HEK293 (cell line): ENCODE results near the gene THSD4.
A peak's percentile ranks its signal among the peaks of the same experiment; 100 is the strongest.

Experiments
- CTCF ChIA-PET: fragments of 350-600 bp; formaldehyde crosslinking; extraction: SDS; loops from one replicate; lab custom pipeline; 2021; ENCODE audit warnings: antibody characterized with exemption; lab: Yijun Ruan, JAX
- POLR2A ChIA-PET: fragments of 300-600 bp; formaldehyde crosslinking; extraction: SDS; loops from one replicate; lab custom pipeline; 2020; ENCODE audit warnings: antibody characterized with exemption, inconsistent platforms; lab: Yijun Ruan, JAX
- H3K27ac ChIP-seq: fragments of 200-500 bp; sonication (Bioruptor generic); 2 replicates; pipeline ENCODE4 v1.5.1; 2014; ENCODE audit warnings: low read depth, low read length, control low read depth, inconsistent platforms; ENCODE audit errors: extremely low read depth
- H3K36me3 ChIP-seq, 2 experiments: fragments of 200-500 bp in 1 of 2; sonication (Bioruptor generic) in 1 of 2; 1 replicate in 1 of 2; 2 replicates in 1 of 2; pipeline ENCODE4 v1.5.1; 2014 to 2017; ENCODE audit warnings: inconsistent platforms in 2 of 2, low read length in 2 of 2; ENCODE audit not compliant: control insufficient read depth in 2 of 2, insufficient read depth in 1 of 2
- H3K4me1 ChIP-seq: fragments of 200-500 bp; sonication (Bioruptor generic); 2 replicates; pipeline ENCODE4 v1.5.1; 2014; ENCODE audit warnings: mild to moderate bottlenecking, low read length, inconsistent platforms; ENCODE audit not compliant: control insufficient read depth, insufficient read depth
- H3K4me3 ChIP-seq: 2 replicates; pipeline ENCODE4 v1.5.1; 2011; ENCODE audit warnings: low read depth, mild to moderate bottlenecking, control low read depth, low read length, moderate library complexity
- H3K9me3 ChIP-seq: fragments of 200-500 bp; sonication (Bioruptor generic); 2 replicates; pipeline ENCODE4 v1.5.1; 2014; ENCODE audit warnings: low read depth, low read length, inconsistent platforms; ENCODE audit not compliant: control insufficient read depth, insufficient read depth
- GLI4 ChIP-seq: fragments of 450-650 bp; formaldehyde crosslinking; IDR thresholded peaks from 2 replicates; pipeline ENCODE4 v1.5.1; 2016; ENCODE audit warnings: missing biosample characterization, missing genetic modification characterization
- KLF1 ChIP-seq: fragments of 450-650 bp; formaldehyde crosslinking; IDR thresholded peaks from 2 replicates; pipeline ENCODE4 v1.5.1; 2016; ENCODE audit warnings: missing biosample characterization, missing genetic modification characterization
- KLF10 ChIP-seq: fragments of 450-650 bp; IDR thresholded peaks from 2 replicates; pipeline ENCODE4 v1.5.1; 2018; ENCODE audit warnings: missing biosample characterization, mild to moderate bottlenecking, missing genetic modification characterization
- MYNN ChIP-seq: fragments of 450-650 bp; formaldehyde crosslinking; IDR thresholded peaks from 2 replicates; pipeline ENCODE4 v1.5.1; 2016; ENCODE audit warnings: missing biosample characterization, missing genetic modification characterization, borderline replicate concordance
- SCRT1 ChIP-seq: fragments of 450-650 bp; formaldehyde crosslinking; IDR thresholded peaks from 2 replicates; pipeline ENCODE4 v1.5.1; 2016; ENCODE audit warnings: missing biosample characterization, missing genetic modification characterization, borderline replicate concordance
- SP7 ChIP-seq: fragments of 450-650 bp; formaldehyde crosslinking; IDR thresholded peaks from 2 replicates; pipeline ENCODE4 v1.5.1; 2016; ENCODE audit warnings: missing biosample characterization, missing genetic modification characterization
- YY1 ChIP-seq: fragments of 450-650 bp; formaldehyde crosslinking; IDR thresholded peaks from 2 replicates; pipeline ENCODE4 v1.5.1; 2018; ENCODE audit warnings: missing biosample characterization, missing genetic modification characterization
- ZBTB8A ChIP-seq: fragments of 450-650 bp; formaldehyde crosslinking; IDR thresholded peaks from 2 replicates; pipeline ENCODE4 v1.5.1; 2016; ENCODE audit warnings: missing biosample characterization, missing genetic modification characterization
- ZFP69B ChIP-seq: fragments of 450-650 bp; formaldehyde crosslinking; IDR thresholded peaks from 2 replicates; pipeline ENCODE4 v1.5.1; 2016; ENCODE audit warnings: missing biosample characterization, missing genetic modification characterization
- ZNF114 ChIP-seq: fragments of 450-650 bp; formaldehyde crosslinking; IDR thresholded peaks from 2 replicates; pipeline ENCODE4 v1.5.0; 2017; ENCODE audit warnings: missing biosample characterization, missing genetic modification characterization
- ZNF155 ChIP-seq: fragments of 450-650 bp; formaldehyde crosslinking; IDR thresholded peaks from 2 replicates; pipeline ENCODE4 v1.5.1; 2016; ENCODE audit warnings: missing biosample characterization, missing genetic modification characterization
- ZNF174 ChIP-seq: fragments of 450-650 bp; formaldehyde crosslinking; IDR thresholded peaks from 2 replicates; pipeline ENCODE4 v1.5.0; 2017; ENCODE audit warnings: missing biosample characterization, mild to moderate bottlenecking, missing genetic modification characterization
- ZNF175 ChIP-seq: fragments of 450-650 bp; formaldehyde crosslinking; IDR thresholded peaks from 2 replicates; pipeline ENCODE4 v1.5.1; 2016; ENCODE audit warnings: missing biosample characterization, missing genetic modification characterization
- ZNF221 ChIP-seq: fragments of 450-650 bp; formaldehyde crosslinking; IDR thresholded peaks from 2 replicates; pipeline ENCODE4 v1.5.1; 2017; ENCODE audit warnings: missing biosample characterization, missing genetic modification characterization, borderline replicate concordance
- ZNF350 ChIP-seq: fragments of 450-650 bp; formaldehyde crosslinking; IDR thresholded peaks from 2 replicates; pipeline ENCODE4 v1.5.0; 2017; ENCODE audit warnings: missing biosample characterization, mild to moderate bottlenecking, missing genetic modification characterization
- ZNF366 ChIP-seq: fragments of 450-650 bp; formaldehyde crosslinking; conservative IDR thresholded peaks from 2 replicates; pipeline ENCODE4 v1.5.1; 2016; ENCODE audit warnings: missing biosample characterization, missing genetic modification characterization
- ZNF404 ChIP-seq: fragments of 450-650 bp; formaldehyde crosslinking; IDR thresholded peaks from 2 replicates; pipeline ENCODE4 v1.5.1; 2017; ENCODE audit warnings: missing biosample characterization, missing genetic modification characterization
- ZNF629 ChIP-seq: fragments of 450-650 bp; formaldehyde crosslinking; IDR thresholded peaks from 2 replicates; pipeline ENCODE4 v1.5.1; 2017; ENCODE audit warnings: missing biosample characterization, missing genetic modification characterization
- ZNF830 ChIP-seq: fragments of 450-650 bp; IDR thresholded peaks from 2 replicates; pipeline ENCODE4 v1.5.0; 2018; ENCODE audit warnings: missing biosample characterization, missing genetic modification characterization, low read depth, mild to moderate bottlenecking, moderate library complexity
- ZNF843 ChIP-seq: fragments of 450-650 bp; formaldehyde crosslinking; IDR thresholded peaks from 2 replicates; pipeline ENCODE4 v1.5.1; 2016; ENCODE audit warnings: missing biosample characterization, missing genetic modification characterization
- TF ChIP-seq, protein P1 (sequence below): fragments of 450-650 bp; formaldehyde crosslinking; IDR thresholded peaks from 2 replicates; pipeline ENCODE4 v1.5.1; 2017; ENCODE audit warnings: missing biosample characterization, missing genetic modification characterization
- TF ChIP-seq, protein P2 (sequence below): fragments of 450-650 bp; formaldehyde crosslinking; IDR thresholded peaks from 2 replicates; pipeline ENCODE4 v1.5.1; 2016; ENCODE audit warnings: missing biosample characterization, missing genetic modification characterization
- TF ChIP-seq, protein P3 (sequence below): fragments of 450-650 bp; formaldehyde crosslinking; IDR thresholded peaks from 2 replicates; pipeline ENCODE4 v1.5.0; 2017; ENCODE audit warnings: missing biosample characterization, missing genetic modification characterization, borderline replicate concordance

Gene THSD4

DNA sequence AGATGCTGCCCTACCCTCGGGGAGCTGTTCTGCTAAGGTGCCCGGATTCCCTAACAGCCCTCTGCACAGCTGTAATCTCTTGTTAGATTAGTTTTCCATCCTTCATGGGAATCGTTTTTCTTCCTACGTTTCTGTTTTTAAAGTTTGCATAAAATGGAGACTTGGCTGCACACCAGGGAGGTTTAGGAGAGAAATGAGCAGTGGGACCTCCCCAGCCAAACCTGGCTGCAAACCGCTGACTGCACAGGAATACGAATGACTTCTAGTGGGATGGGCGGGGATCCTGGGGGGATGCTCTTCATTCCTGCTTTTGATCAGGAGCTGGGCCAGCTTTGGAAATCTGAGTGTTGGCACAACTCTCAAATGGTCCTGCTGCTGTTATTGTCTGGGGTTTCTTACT, 77.5 kb downstream of the THSD4 start (continued):
- TF ChIP-seq MYNN (tag by site-specific recombination) (no peak), ZNF629 (tag by site-specific recombination) (no peak), KLF10 (no peak), ZNF114 (tag by site-specific recombination) (no peak), ZNF174 (tag by site-specific recombination) (no peak), ZBTB8A (tag by site-specific recombination) (no peak), ZFP69B (no peak), SCRT1 (tag by site-specific recombination) (no peak)

DNA sequence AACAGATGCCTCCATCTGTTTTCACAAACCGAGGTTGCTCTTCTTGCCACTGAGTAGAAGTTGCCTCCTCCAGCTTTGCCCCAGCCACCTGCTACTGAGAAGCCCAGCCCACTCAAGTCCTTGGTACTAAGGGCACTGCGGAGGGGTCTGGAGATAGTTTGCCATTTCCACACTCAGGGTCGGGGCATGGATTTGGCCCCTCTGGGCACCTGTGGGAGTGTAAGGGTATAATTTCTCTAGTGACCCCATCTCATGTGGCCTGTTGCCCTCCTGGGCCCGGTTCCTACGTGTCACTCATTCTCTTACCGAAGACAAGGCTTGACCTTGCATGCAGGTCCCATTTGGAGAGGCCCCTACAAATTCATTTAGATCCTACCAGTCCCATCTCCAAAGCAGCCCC, 79.0 kb downstream of the THSD4 start:
- Histone ChIP-seq H3K36me3 (no peaks in the 10 kb centered on the region), H3K4me3 (no peak overlapping the region), H3K27ac (no peak overlapping the region), H3K4me1 (no peaks in the 10 kb centered on the region), H3K9me3 (no peaks in the 10 kb centered on the region)
- POLR2A ChIA-PET, result no interaction called here
- TF ChIP-seq, protein P1, sequence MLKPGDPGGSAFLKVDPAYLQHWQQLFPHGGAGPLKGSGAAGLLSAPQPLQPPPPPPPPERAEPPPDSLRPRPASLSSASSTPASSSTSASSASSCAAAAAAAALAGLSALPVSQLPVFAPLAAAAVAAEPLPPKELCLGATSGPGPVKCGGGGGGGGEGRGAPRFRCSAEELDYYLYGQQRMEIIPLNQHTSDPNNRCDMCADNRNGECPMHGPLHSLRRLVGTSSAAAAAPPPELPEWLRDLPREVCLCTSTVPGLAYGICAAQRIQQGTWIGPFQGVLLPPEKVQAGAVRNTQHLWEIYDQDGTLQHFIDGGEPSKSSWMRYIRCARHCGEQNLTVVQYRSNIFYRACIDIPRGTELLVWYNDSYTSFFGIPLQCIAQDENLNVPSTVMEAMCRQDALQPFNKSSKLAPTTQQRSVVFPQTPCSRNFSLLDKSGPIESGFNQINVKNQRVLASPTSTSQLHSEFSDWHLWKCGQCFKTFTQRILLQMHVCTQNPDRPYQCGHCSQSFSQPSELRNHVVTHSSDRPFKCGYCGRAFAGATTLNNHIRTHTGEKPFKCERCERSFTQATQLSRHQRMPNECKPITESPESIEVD, result no peak
- TF ChIP-seq KLF1 (tag by site-specific recombination), result no peak
- TF ChIP-seq, all 188 proteins: peak for 0
- CTCF ChIA-PET, result interaction anchor here (0.6 to 1.1 kb wide), 2 partner anchors 37 to 79 kb away, joined by 3 read pairs; partner anchors contain the start of gene THSD4

DNA sequence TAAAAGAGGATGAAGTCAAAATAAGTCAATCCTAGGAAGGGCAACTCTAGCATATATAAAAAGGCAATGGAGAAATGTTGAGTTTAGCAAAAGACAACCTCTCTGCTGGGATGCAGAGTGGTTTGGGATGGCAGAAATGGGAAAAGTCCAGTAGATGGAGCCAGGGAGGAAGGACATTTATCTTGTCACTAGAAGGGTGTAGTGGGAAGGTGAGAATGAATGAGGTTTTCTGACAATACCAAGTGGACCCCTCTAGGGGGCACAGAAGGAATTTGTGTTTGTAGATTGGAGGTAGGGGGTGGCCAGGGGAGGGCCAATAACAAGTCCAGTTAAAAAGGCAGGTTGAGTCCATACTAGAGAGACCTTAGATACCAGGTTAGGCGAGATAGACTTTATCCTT, 80.0 kb downstream of the THSD4 start:
- POLR2A ChIA-PET, result no interaction called here
- TF ChIP-seq, protein P2, sequence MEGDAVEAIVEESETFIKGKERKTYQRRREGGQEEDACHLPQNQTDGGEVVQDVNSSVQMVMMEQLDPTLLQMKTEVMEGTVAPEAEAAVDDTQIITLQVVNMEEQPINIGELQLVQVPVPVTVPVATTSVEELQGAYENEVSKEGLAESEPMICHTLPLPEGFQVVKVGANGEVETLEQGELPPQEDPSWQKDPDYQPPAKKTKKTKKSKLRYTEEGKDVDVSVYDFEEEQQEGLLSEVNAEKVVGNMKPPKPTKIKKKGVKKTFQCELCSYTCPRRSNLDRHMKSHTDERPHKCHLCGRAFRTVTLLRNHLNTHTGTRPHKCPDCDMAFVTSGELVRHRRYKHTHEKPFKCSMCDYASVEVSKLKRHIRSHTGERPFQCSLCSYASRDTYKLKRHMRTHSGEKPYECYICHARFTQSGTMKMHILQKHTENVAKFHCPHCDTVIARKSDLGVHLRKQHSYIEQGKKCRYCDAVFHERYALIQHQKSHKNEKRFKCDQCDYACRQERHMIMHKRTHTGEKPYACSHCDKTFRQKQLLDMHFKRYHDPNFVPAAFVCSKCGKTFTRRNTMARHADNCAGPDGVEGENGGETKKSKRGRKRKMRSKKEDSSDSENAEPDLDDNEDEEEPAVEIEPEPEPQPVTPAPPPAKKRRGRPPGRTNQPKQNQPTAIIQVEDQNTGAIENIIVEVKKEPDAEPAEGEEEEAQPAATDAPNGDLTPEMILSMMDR, result peak; percentile 63
- TF ChIP-seq ZNF350, result no peak
- TF ChIP-seq, all 188 proteins: peak for 1
- Histone ChIP-seq H3K4me1 (no peaks in the 10 kb centered on the region), H3K4me3 (no peak overlapping the region), H3K27ac (no peak overlapping the region), H3K36me3 (no peaks in the 10 kb centered on the region), H3K9me3 (no peaks in the 10 kb centered on the region)
- CTCF ChIA-PET, result interaction anchor here (0.6 to 1.5 kb wide), 5 partner anchors 10 to 245 kb away, joined by 3 to 6 read pairs (median 3); no protein-coding TSS in a partner anchor

DNA sequence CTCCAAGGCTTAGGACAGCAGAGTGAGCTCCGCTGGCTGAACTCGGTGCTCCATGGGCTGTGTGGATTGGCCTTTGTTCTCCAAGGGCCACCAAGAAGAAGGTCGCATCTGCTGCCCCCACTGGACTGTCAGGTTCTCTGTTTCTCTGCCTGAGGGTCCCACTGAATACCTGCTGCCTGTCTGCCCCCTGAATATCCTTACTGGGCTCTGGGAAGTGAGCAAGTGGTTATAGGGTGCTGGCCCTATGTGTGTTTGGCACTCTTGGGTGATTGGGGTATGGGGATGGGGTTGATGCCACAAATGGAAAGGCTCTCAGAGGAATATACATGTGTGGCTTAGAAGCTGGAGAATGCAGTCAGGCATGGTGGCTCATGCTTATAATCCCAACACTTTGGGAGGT, 82.3 kb downstream of the THSD4 start:
- ChIA-PET CTCF (interaction anchor here (0.9 kb wide), 1 partner anchor 30 kb away, joined by 5 read pairs; no protein-coding TSS in a partner anchor), POLR2A (no interaction called here)
- no peaks in the 10 kb centered on the region for H3K9me3 ChIP-seq
- no peak overlapping the region for H3K4me3 ChIP-seq
- H3K27ac ChIP-seq, result no peak overlapping the region
- peaks cover 13% of the 10 kb centered on the region for H3K4me1 ChIP-seq
- no peaks in the 10 kb centered on the region for H3K36me3 ChIP-seq
- no peak for TF ChIP-seq ZNF404 (tag by site-specific recombination)
- no peak for TF ChIP-seq YY1 (tag by site-specific recombination)
- TF ChIP-seq SP7 (tag by site-specific recombination), result no peak
- TF ChIP-seq, protein P3, sequence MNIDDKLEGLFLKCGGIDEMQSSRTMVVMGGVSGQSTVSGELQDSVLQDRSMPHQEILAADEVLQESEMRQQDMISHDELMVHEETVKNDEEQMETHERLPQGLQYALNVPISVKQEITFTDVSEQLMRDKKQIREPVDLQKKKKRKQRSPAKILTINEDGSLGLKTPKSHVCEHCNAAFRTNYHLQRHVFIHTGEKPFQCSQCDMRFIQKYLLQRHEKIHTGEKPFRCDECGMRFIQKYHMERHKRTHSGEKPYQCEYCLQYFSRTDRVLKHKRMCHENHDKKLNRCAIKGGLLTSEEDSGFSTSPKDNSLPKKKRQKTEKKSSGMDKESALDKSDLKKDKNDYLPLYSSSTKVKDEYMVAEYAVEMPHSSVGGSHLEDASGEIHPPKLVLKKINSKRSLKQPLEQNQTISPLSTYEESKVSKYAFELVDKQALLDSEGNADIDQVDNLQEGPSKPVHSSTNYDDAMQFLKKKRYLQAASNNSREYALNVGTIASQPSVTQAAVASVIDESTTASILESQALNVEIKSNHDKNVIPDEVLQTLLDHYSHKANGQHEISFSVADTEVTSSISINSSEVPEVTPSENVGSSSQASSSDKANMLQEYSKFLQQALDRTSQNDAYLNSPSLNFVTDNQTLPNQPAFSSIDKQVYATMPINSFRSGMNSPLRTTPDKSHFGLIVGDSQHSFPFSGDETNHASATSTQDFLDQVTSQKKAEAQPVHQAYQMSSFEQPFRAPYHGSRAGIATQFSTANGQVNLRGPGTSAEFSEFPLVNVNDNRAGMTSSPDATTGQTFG (tag by site-specific recombination), result no peak
- TF ChIP-seq, protein P1, result no peak
- TF ChIP-seq ZNF366, result no peak
- no peak for TF ChIP-seq ZNF175
- TF ChIP-seq ZNF221 (tag by site-specific recombination), result no peak
- TF ChIP-seq ZNF830 (tag by site-specific recombination), result no peak
- no peak for TF ChIP-seq GLI4 (tag by site-specific recombination)
- TF ChIP-seq ZNF843 (tag by site-specific recombination), result no peak
- TF ChIP-seq KLF10, result no peak
- no peak for TF ChIP-seq ZNF155 (tag by site-specific recombination)
